Skin of body (tissue), 2 donors: ENCODE results near the gene ARID3B. TPM values are rescaled to one million over a fixed set of nuclear protein-coding genes. Genes with fewer than 3 reads are reported as not detected.
"Not testable (repeated sequence)": the region's sequence is repeated elsewhere in the genome, so short reads cannot be mapped to it uniquely, and the experiment has no call there.

Source experiments
- DNase-seq: peaks from one replicate; lab custom pipeline; 2025; lab: John Stamatoyannopoulos, UW
- total RNA-seq: library from RNA; depleted of rRNA; stranded (reverse); fragments of >200 nt; gene quantifications from one replicate; pipeline ENCODE4 v1.2.3, GENCODE V29; 2014

ARID3B gene
- total RNA-seq, 1 donor from 2014 or later, result 4.8 TPM

- DNase-seq, result no peak
These were observed 79.1 kb downstream of the ARID3B start for GRCh38 chr15:74619916-74620635.

GRCh38 chr15:74620636-74621545, 79.9 kb downstream of the ARID3B start:
- DNase-seq, result peak; percentile 31

- no peak for DNase-seq
These were observed 80.5 kb downstream of the ARID3B start for GRCh38 chr15:74621546-74621920.

- DNase-seq, result no peak
These were observed 80.9 kb downstream of the ARID3B start for GRCh38 chr15:74621936-74622335.

- no peak for DNase-seq
These were observed 81.7 kb downstream of the ARID3B start for GRCh38 chr15:74622758-74623157.

- DNase-seq, result no peak
These were observed 83.1 kb downstream of the ARID3B start for GRCh38 chr15:74624020-74624602.

GRCh38 chr15:74625693-74626092, 84.7 kb downstream of the ARID3B start:
- DNase-seq, result no peak

- DNase-seq, result no peak
These were observed 85.3 kb downstream of the ARID3B start for GRCh38 chr15:74626336-74626735.

- no peak for DNase-seq
These were observed 86.0 kb downstream of the ARID3B start for GRCh38 chr15:74626752-74627692.

- DNase-seq, result no peak
These were observed 86.7 kb downstream of the ARID3B start for GRCh38 chr15:74627766-74628165.

GRCh38 chr15:74628199-74628598, 87.2 kb downstream of the ARID3B start:
- no peak for DNase-seq

- no peak for DNase-seq
These were observed 87.9 kb downstream of the ARID3B start for GRCh38 chr15:74628949-74629348.

- not testable (repeated sequence) for DNase-seq
These were observed 88.7 kb downstream of the ARID3B start for GRCh38 chr15:74629696-74630095.

- no peak for DNase-seq
These were observed 89.5 kb downstream of the ARID3B start for GRCh38 chr15:74630284-74631086.

GRCh38 chr15:74631087-74631385, 90.0 kb downstream of the ARID3B start:
- no peak for DNase-seq

GRCh38 chr15:74631408-74631807, 90.4 kb downstream of the ARID3B start:
- DNase-seq, result no peak

GRCh38 chr15:74631935-74632560, 91.0 kb downstream of the ARID3B start:
- no peak for DNase-seq

GRCh38 chr15:74632601-74633000, 91.6 kb downstream of the ARID3B start:
- DNase-seq, result no peak

- no peak for DNase-seq
These were observed 92.8 kb downstream of the ARID3B start for GRCh38 chr15:74633781-74634180.

GRCh38 chr15:74635228-74635627, 94.2 kb downstream of the ARID3B start:
- DNase-seq, result peak; percentile 41
